SK-MEL-5 (cell line): ENCODE measurements around the gene SNHG17. TPM values are rescaled to one million over a fixed set of nuclear protein-coding genes. Genes with fewer than 3 reads are reported as not detected.
"Not testable (repeated sequence)": the region's sequence is repeated elsewhere in the genome, so short reads cannot be mapped to it uniquely, and the experiment has no call there.

ENCODE experiments used
- DNase-seq: peaks from one replicate; pipeline ENCODE4 v3.0.0-alpha.2; 2016; ENCODE audit warnings: low read depth, low spot score
- in situ Hi-C: cut with HindIII; loops from 2 replicates; pipeline ENCODE4 v1.10.0; 2016; ENCODE audit warnings: low sequenced_read_pairs, high pct_unique_total_duplicates, low pct_unique_long_range_greater_than_20kb
- polyA plus RNA-seq, 2 experiments: library from polyadenylated mRNA; depleted of rRNA; stranded (reverse); fragments of >200 nt; gene quantifications; 2 replicates each; pipeline ENCODE4 v1.2.3, GENCODE V29; 2015
- total RNA-seq: library from RNA; depleted of rRNA; stranded (reverse); fragments of >200 nt; shearing (Covaris generic); gene quantifications from 2 replicates; pipeline ENCODE4 v1.2.3, GENCODE V29; 2014; rRNA removed

SNHG17 gene
- total RNA-seq = 14.6 and 17.3 TPM in 2 replicates
- 17.9 and 22.2 TPM in 2 replicates for polyA plus RNA-seq (2015; cell fraction: cytosol; rRNA removed)
- 210 and 231 TPM in 2 replicates for polyA plus RNA-seq (2015; cell fraction: nucleus; rRNA removed)

DNA sequence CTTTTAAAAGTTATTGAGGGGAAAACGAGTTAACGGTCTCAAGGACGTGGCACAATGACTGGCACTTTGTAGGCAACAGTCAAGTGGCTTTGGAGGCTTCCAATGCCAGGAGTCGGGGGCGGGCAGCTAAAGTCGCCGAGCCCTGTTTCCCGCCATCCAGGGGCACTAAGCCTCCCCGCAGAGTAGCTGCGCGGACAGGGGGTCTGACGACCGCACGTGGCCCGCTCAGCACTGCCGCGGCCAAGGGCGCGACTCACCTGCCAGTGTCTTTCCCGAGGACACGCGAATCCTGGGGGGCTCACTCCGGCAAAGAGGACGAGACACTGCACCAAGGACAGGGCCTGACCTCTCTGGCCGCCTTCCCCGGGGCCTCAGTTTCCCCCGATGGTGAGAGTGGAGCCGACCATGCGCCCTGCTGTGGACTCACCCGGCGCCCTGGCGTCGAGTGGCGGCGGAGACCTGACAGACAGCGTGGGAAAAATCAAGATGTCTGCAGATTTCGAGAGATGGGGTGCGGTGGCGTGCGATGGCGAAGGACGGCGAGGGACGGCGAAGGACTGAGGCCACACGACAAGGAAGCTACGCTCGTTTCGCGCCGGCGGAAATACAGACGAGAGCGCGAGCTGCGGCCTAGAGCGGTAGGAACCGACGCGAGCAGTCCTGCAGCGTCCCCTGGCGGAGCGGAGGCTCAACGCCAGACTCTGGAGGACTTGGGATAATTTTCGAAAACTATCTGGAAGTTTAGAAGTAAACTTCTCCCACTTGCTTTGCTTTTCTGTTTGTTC lies at the start of gene SNHG17:
Gene SNHG17 (minus strand): TSS at position 559 of the 785 bp plus-strand sequence.
- DNase-seq = peak; percentile 91
- in situ Hi-C loops = no loop called here

DNA sequence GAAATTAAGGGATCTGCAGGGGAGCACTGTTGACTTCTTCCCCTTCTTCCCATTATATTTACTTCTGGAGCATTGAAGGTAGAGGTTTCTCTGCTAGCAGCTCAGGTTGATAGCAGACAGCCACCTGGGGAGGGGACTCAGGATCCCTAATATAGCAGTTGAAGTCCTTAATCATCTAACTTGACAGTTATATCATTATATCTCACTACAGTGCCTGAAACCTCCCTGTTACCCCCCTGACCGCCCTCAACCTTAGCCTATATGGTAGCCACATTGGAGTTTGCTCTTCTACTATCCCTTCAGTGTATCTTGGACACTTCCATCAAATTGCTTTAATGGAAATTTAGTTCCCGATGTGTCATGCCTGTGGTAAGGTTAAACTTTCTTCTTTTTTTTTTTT lies 44.5 kb upstream of the SNHG17 start:
- DNase-seq = no peak
- in situ Hi-C loops = no loop called here

GRCh38 chr20:38477747-38478146 lies 42.6 kb upstream of the SNHG17 start:
- no peak for DNase-seq
- in situ Hi-C loops = no loop called here

DNA sequence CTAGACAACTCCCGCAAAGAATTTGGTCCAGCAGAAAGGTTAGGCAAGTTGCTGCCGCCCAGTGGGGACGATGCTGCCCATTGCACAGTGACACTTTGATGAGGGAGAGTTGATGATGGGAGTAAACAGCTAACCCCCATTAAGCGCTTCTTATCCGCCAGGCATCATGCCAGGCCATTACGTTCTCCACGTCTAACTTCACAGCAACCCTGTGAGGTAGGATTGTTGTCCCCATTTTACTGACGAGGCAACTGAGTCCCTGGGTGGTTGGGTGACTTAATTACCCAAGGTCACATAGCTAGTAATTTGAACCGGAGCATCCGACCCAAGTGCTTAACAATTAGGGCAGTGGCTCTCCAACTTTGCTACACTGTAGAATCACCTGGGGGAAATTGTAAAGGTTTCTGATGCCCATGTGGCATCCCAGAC lies 38.3 kb upstream of the SNHG17 start:
- in situ Hi-C loops = no loop called here
- no peak for DNase-seq

GRCh38 chr20:38472513-38473366 lies 37.6 kb upstream of the SNHG17 start, which contains the start of gene RALGAPB:
TSS of gene RALGAPB (plus strand) at chr20:38472843. CDS start at chr20:38488433, 15,590 bp downstream.
- in situ Hi-C loops = no loop called here
- DNase-seq = peak; percentile 99

DNA sequence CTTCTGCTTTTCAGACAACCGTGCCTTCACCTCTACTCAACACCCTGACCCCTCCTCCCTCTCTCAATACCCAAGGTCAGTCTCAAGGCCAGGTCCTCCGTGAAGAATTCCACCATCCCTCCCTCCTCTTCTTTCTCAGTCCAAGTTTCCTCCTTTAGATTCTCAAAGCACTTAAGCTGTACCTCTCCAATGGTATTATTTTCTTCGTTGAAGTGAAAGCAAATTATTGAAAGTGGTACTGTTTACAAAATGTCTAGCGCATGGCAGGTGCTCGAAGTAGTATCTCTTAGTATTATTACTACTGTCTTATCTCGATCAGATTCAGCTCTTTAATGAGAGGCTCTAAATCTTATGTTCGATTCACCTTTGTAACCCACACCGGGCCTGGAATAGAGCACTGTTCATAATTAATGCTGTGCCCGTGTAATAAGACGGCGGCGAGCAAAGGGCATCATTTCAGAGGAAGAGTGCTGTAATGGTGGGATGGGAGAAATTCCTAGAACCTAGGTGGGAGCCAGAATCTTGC lies 36.9 kb upstream of the SNHG17 start:
- DNase-seq = no peak
- in situ Hi-C loops = no loop called here

GRCh38 chr20:38471245-38471644 lies 36.1 kb upstream of the SNHG17 start:
- in situ Hi-C loops = no loop called here

DNA sequence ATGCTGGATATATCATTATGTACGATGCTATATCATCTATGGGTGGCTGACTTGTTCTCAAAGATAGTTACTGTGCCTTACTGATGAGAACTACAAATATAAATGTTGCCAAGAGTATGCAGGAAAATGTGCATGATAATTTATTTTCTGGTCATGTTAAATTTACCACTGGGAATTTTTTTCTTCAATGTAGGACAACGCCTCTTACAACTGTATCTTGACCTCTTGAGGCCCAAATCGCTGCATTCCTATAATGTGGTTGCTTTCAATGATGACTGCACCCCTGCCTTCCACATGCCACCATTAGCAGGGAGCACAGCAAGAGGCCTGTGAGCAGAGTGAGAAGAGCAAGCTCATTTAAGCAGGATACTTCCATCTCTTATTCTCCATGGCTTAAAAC lies 31.9 kb upstream of the SNHG17 start:
- no peak for DNase-seq

More at GRCh38 chr20:38471245-38471644, 36.1 kb upstream of the SNHG17 start:
- no peak for DNase-seq

GRCh38 chr20:38466171-38466570 lies 31.0 kb upstream of the SNHG17 start:
- no peak for DNase-seq
- in situ Hi-C loops = no loop called here

More for the DNA sequence above, 31.9 kb upstream of the SNHG17 start:
- in situ Hi-C loops = no loop called here

GRCh38 chr20:38461569-38461968 lies 26.4 kb upstream of the SNHG17 start:
- DNase-seq, in situ Hi-C loops: not testable (repeated sequence)

DNA sequence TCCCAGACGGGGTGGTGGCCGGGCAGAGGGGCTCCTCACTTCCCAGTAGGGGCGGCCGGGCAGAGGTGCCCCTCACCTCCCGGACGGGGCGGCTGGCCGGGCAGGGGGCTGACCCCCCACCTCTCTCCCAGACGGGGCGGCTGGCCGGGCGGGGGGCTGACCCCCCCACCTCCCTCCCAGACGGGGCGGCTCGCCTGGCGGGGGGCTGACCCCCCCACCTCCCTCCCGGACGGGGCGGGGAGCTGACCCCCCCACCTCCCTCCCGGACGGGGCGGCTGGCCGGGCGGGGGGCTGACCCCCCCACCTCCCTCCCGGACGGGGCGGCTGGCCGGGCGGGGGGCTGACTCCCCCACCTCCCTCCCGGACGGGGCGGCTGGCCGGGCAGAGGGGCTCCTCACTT lies 26.0 kb upstream of the SNHG17 start:
- in situ Hi-C loops, DNase-seq: not testable (repeated sequence)

DNA sequence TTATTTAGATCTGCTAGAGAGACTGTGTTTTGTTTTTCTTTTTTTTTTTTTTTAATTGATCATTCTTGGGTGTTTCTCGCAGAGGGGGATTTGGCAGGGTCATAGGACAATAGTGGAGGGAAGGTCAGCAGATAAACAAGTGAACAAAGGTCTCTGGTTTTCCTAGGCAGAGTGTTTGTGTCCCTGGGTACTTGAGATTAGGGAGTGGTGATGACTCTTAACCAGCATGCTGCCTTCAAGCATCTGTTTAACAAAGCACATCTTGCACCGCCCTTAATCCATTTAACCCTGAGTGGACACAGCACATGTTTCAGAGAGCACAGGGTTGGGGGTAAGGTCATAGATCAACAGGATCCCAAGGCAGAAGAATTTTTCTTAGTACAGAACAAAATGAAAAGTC lies 25.5 kb upstream of the SNHG17 start:
- DNase-seq, in situ Hi-C loops: not testable (repeated sequence)

GRCh38 chr20:38460040-38460623 lies 25.0 kb upstream of the SNHG17 start:
- DNase-seq = peak; percentile 53
- in situ Hi-C loops = no loop called here

DNA sequence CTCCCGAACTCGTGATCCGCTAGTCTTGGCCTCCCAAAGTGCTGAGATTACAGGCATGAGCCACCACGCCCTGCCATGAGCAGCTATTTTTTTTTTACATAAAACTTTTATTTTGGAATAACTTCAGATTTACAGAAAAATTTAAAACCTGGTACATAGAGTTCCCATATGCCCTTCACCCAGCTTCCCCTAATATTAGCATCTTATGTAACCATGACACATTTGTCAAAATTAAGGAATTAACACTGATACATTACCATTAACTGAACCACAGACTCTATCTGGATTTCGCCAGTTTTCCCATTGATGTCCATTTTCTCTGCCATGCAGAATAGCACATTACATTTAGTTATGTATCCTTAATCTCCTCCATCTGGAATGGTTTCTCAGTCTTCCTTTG lies 23.2 kb upstream of the SNHG17 start:
- in situ Hi-C loops = no loop called here

DNA sequence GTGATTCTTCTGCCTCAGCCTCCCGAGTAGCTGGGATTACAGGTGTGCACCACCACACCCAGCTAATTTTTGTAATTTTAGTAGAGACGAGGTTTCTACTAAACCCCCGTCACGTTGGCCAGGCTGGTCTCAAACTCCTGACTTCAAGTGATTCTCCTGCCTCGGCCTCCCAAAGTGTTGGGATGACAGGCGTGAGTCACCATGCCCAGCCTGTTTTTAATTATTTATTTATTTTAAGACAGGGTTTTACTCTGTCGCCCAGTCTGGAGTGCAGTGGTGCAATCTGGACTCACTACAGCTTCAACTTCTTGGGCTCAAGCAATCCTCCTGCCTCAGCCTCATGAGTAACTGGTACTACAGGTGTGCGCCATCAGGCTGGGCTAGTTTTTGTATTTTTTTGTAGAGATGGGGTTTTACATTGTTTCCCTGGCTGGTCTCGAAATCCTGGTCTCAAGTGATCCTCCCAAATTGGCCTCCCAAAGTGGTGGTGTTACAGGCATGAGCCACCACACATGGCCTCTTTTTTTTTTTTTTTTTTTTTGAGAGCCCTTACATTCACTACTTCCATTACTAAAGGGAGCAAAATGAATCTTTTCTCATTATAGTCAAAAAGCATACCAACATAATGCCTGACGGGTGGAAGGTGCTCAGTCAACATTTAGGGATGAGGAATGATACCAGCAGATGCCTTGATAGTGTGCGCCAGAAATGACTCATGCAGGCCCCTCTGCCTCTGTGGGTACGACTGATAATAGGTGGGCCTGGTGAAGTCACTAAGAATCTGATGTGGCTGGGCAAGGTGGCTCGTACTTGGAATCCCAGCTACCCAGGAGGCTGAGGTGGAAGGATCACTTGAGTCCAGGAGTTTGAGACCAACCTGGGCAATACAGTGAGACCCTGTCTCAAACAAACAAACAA lies 19.7 kb upstream of the SNHG17 start:
- in situ Hi-C loops = no loop called here
- no peak for DNase-seq

More for the DNA sequence above, 23.2 kb upstream of the SNHG17 start:
- DNase-seq = no peak

DNA sequence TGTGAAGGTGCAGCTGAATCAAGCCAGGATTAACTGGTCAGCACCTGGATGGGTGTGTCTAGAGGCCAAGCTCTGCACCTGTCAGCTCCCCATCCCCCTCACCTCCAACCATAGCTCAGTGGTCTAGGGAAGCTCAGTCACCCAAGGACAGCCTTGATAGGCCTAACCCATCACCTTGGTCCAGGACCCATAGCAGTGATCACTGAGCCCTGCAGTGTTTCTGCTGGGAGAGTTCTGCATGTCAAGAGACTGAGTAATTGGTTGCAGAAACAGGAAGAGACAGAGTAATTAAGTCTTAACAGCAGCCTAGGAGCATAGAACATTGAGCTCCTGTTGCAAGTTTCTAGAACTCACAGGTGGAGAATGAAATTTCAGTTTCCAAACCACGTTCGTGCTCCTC lies 18.8 kb upstream of the SNHG17 start:
- in situ Hi-C loops = no loop called here
- DNase-seq = no peak
